ENCODE data around the gene ARHGAP23. TPM values are rescaled to one million over a fixed set of nuclear protein-coding genes. Genes with fewer than 3 reads are reported as not detected.

Gene ARHGAP23
- total and polyA plus RNA-seq, 2 donors (not counting 1 experiment from before 2014, with no cell fraction given): 28.1 to 41.1 TPM

DNA sequence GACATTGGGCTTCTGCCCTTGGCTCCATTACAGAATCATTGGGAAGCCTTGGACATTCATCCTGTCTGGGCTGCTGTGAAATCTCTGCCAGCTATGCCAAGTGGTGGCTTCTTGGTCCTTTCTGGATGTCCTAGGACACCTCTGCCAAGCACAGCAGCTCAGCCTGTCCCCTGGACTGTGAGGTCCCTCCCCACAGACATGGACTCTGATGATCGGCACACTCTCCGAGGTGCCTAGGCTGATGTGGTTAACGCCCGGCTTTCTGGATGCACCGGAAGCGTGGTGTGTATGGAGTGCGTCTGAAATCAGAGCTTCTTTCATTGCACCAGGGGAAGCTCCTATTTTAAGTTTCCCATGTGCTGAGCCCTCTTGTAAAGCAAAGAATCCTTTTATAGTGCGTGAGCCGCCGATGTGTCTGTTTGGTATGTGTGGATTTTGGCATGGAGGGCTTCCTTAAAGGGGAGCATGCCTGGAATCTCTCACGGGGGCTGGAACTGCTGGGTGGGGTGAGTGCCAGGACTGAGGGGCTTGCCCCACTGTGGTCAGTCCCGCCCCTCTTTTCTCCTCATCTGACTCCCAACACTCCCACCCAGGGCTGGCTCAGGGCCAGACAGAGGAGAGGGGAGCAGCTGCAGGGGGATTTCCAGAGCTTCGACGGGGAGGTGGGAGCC lies 7.0 kb upstream of the ARHGAP23 start:
- H3K4me3 ChIP-seq (replicated peaks in 1 of 4; ENCODE audit: control extremely low read depth in 1 of 4, insufficient read depth in 1 of 4, low read depth in 3 of 4, low read length in 4 of 4): no peak overlapping the region
- no peaks in the 10 kb centered on the region for H3K9me3 ChIP-seq (ENCODE audit: control insufficient read depth, insufficient read depth, low read depth, low read length)
- H3K27ac ChIP-seq (ENCODE audit: insufficient read depth, low read length): no peak overlapping the region
- H3K79me2 ChIP-seq (ENCODE audit: control insufficient read depth, insufficient read depth, low read length): no peaks in the 10 kb centered on the region
- peak; percentile 55 for TF ChIP-seq EZH2 (IDR thresholded peaks at IDR 0.05; ENCODE audit: low read length, missing control alignments)
- TF ChIP-seq, protein P1, sequence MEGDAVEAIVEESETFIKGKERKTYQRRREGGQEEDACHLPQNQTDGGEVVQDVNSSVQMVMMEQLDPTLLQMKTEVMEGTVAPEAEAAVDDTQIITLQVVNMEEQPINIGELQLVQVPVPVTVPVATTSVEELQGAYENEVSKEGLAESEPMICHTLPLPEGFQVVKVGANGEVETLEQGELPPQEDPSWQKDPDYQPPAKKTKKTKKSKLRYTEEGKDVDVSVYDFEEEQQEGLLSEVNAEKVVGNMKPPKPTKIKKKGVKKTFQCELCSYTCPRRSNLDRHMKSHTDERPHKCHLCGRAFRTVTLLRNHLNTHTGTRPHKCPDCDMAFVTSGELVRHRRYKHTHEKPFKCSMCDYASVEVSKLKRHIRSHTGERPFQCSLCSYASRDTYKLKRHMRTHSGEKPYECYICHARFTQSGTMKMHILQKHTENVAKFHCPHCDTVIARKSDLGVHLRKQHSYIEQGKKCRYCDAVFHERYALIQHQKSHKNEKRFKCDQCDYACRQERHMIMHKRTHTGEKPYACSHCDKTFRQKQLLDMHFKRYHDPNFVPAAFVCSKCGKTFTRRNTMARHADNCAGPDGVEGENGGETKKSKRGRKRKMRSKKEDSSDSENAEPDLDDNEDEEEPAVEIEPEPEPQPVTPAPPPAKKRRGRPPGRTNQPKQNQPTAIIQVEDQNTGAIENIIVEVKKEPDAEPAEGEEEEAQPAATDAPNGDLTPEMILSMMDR (conservative IDR thresholded peaks at IDR 0.05 in 1 of 2, IDR thresholded peaks at IDR 0.05 in 1 of 2; ENCODE audit: low read depth in 1 of 2, low read length in 2 of 2): no peak
- no peaks in the 10 kb centered on the region for H3K36me3 ChIP-seq (ENCODE audit: control insufficient read depth, insufficient read depth, low read length)
- DNase-seq (ENCODE audit: low read depth in 2 of 2): peak; percentile 40 to 81
- H4K20me1 ChIP-seq (ENCODE audit: control insufficient read depth, extremely low read depth, insufficient read depth, low read length): no peaks in the 10 kb centered on the region
- H3K4me2 ChIP-seq (ENCODE audit: extremely low read depth, insufficient read depth, low read length): peak overlapping the region; percentile 45
- peaks cover 28% of the 10 kb centered on the region for H3K27me3 ChIP-seq (ENCODE audit: control insufficient read depth, insufficient read depth, low read length)
- peaks cover 9% of the 10 kb centered on the region for H3K4me1 ChIP-seq (ENCODE audit: control insufficient read depth, extremely low read depth, insufficient read depth, low read length)
- H3K9ac ChIP-seq (ENCODE audit: insufficient read depth, low read length): no peak overlapping the region
- peak overlapping the region; percentile 68 for H2AFZ ChIP-seq (ENCODE audit: low read length)

DNA sequence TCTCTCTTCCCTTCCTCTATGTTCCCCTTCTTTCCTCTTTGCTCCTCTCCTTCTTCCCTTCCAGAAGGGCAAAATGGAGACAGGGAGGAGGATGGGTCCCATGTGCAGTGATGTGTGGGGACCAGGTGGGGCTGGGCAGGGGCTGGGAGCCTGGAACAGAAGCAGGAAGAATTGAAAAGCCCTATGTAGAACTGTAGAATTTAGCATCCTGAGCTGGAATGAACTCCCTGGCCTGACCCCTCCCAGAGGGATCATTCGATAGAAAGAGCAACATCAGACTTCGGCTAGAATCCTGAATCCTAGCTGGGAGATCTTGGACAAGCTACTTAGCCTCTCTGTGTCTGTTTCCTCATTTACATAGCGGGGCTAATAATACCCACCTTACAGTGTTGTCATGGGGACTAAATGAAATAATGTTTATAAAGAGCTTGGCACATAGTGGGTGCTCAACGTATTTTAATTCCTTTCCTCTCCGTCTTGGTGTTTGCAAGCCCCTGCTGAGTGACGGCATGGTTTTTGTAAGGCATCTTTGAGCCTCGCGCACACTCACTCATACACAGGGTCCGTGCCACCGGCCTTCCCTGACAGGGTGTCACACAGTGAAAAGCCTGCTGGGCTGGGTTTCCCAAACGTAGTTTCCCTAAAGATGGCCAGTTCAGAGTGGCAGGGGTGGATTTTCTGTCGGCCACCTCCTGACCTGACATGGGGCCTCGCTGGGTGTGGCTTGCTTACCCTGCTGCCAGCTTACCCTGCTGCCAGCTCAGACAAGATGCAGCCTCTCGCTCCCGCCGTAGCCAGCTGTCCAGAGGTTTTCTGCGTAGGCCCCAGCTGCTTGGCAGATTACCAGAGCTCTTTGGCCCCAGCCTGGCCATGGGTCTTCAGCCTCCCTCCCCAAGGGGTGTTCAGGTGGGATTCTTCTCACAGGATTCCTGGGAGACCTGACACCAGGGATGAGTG lies 6.1 kb upstream of the ARHGAP23 start:
- peaks cover 1% of the 10 kb centered on the region for H3K79me2 ChIP-seq (ENCODE audit: control insufficient read depth, insufficient read depth, low read length)
- H3K36me3 ChIP-seq (ENCODE audit: control insufficient read depth, insufficient read depth, low read length): no peaks in the 10 kb centered on the region
- no peak overlapping the region for H3K4me2 ChIP-seq (ENCODE audit: extremely low read depth, insufficient read depth, low read length)
- H3K4me1 ChIP-seq (ENCODE audit: control insufficient read depth, extremely low read depth, insufficient read depth, low read length): peaks cover 15% of the 10 kb centered on the region
- DNase-seq (ENCODE audit: low read depth in 2 of 2): peak in 1 of 2 donors; percentile 54
- no peak overlapping the region for H3K27ac ChIP-seq (ENCODE audit: insufficient read depth, low read length)
- H3K4me3 ChIP-seq (replicated peaks in 1 of 4; ENCODE audit: control extremely low read depth in 1 of 4, insufficient read depth in 1 of 4, low read depth in 3 of 4, low read length in 4 of 4): no peak overlapping the region
- TF ChIP-seq, protein P1 (conservative IDR thresholded peaks at IDR 0.05 in 1 of 2, IDR thresholded peaks at IDR 0.05 in 1 of 2; ENCODE audit: low read depth in 1 of 2, low read length in 2 of 2): no peak
- TF ChIP-seq EZH2 (IDR thresholded peaks at IDR 0.05; ENCODE audit: low read length, missing control alignments): no peak
- H2AFZ ChIP-seq (ENCODE audit: low read length): no peak overlapping the region
- no peaks in the 10 kb centered on the region for H4K20me1 ChIP-seq (ENCODE audit: control insufficient read depth, extremely low read depth, insufficient read depth, low read length)
- no peaks in the 10 kb centered on the region for H3K9me3 ChIP-seq (ENCODE audit: control insufficient read depth, insufficient read depth, low read depth, low read length)
- H3K27me3 ChIP-seq (ENCODE audit: control insufficient read depth, insufficient read depth, low read length): peaks cover 26% of the 10 kb centered on the region
- no peak overlapping the region for H3K9ac ChIP-seq (ENCODE audit: insufficient read depth, low read length)

DNA sequence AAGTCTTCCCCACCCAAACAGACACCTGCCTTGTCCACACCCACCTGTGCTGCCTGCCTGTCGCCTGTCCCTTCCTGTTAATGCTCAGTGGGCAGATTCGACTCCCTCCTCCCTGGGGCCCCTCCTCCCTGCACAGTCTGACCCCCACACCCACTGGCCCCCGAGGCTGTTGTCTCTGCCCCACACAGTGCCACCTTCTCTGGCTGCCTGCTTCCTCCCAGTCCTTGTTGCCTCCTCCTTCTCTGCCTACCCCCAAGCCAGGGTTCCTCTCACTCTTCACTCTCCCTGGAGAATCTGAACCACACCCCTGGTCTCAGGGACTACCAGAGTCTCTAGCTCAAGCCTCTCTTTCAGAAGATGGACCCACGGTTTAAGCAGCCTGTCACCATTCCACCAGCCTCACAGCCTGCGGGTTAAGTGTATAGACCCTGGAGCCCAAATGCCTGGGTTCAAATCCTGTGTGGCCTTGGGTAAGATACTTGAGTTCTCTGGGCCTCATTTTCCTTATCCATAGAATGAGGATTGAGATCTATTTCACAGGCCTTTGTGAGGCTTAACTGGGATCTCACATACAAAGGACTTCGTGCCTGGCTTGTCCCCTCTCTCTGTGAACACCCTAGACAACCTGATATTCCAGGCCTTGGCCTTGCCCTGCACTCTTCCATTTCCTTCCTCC lies 3.8 kb upstream of the ARHGAP23 start:
- no peaks in the 10 kb centered on the region for H4K20me1 ChIP-seq (ENCODE audit: control insufficient read depth, extremely low read depth, insufficient read depth, low read length)
- peaks cover 11% of the 10 kb centered on the region for H3K79me2 ChIP-seq (ENCODE audit: control insufficient read depth, insufficient read depth, low read length)

More for the DNA sequence above, 3.8 kb upstream of the ARHGAP23 start:
- TF ChIP-seq, protein P1 (conservative IDR thresholded peaks at IDR 0.05 in 1 of 2, IDR thresholded peaks at IDR 0.05 in 1 of 2; ENCODE audit: low read depth in 1 of 2, low read length in 2 of 2): no peak
- no peak for TF ChIP-seq EZH2 (IDR thresholded peaks at IDR 0.05; ENCODE audit: low read length, missing control alignments)
- no peaks in the 10 kb centered on the region for H3K36me3 ChIP-seq (ENCODE audit: control insufficient read depth, insufficient read depth, low read length)
- peaks cover 18% of the 10 kb centered on the region for H3K4me1 ChIP-seq (ENCODE audit: control insufficient read depth, extremely low read depth, insufficient read depth, low read length)
- no peak for DNase-seq (ENCODE audit: low read depth in 2 of 2)
- peaks cover 8% of the 10 kb centered on the region for H3K27me3 ChIP-seq (ENCODE audit: control insufficient read depth, insufficient read depth, low read length)
- H3K27ac ChIP-seq (ENCODE audit: insufficient read depth, low read length): no peak overlapping the region
- H3K9me3 ChIP-seq (ENCODE audit: control insufficient read depth, insufficient read depth, low read depth, low read length): no peaks in the 10 kb centered on the region
- H3K4me3 ChIP-seq (replicated peaks in 1 of 4; ENCODE audit: control extremely low read depth in 1 of 4, insufficient read depth in 1 of 4, low read depth in 3 of 4, low read length in 4 of 4): no peak overlapping the region
- no peak overlapping the region for H2AFZ ChIP-seq (ENCODE audit: low read length)
- H3K9ac ChIP-seq (ENCODE audit: insufficient read depth, low read length): no peak overlapping the region
- no peak overlapping the region for H3K4me2 ChIP-seq (ENCODE audit: extremely low read depth, insufficient read depth, low read length)
